HG03354 (cell line): ENCODE measurements around the gene DPP3.
A peak's percentile ranks its signal among the peaks of the same experiment; 100 is the strongest.
"Not testable (repeated sequence)": the region's sequence is repeated elsewhere in the genome, so short reads cannot be mapped to it uniquely, and the experiment has no call there.

Experiments
- ATAC-seq: cut with Tn5 transposase; IDR thresholded peaks from one replicate; pipeline ENCODE4 v1.9.1; 2021; ENCODE audit warnings: mild to moderate bottlenecking; ENCODE audit not compliant: unreplicated experiment, poor library complexity, severe bottlenecking

Gene DPP3

GRCh38 chr11:66529069-66529468, 48.8 kb downstream of the DPP3 start:
- no peak for ATAC-seq

- no peak for ATAC-seq
These were observed 49.4 kb downstream of the DPP3 start for GRCh38 chr11:66529655-66530054.

- ATAC-seq = no peak
These were observed 50.9 kb downstream of the DPP3 start for GRCh38 chr11:66530927-66531709.

GRCh38 chr11:66531841-66532240, 51.6 kb downstream of the DPP3 start:
- no peak for ATAC-seq

GRCh38 chr11:66532784-66533183, 52.5 kb downstream of the DPP3 start:
- no peak for ATAC-seq

GRCh38 chr11:66539170-66539869, 59.1 kb downstream of the DPP3 start:
- ATAC-seq = no peak

GRCh38 chr11:66539870-66540213, 59.6 kb downstream of the DPP3 start:
- no peak for ATAC-seq

GRCh38 chr11:66540598-66540997, 60.4 kb downstream of the DPP3 start:
- ATAC-seq = not testable (repeated sequence)

- ATAC-seq = no peak
These were observed 61.7 kb downstream of the DPP3 start for GRCh38 chr11:66541892-66542291.

GRCh38 chr11:66542362-66542761, 62.1 kb downstream of the DPP3 start:
- ATAC-seq = no peak

- no peak for ATAC-seq
These were observed 63.3 kb downstream of the DPP3 start for GRCh38 chr11:66543263-66544107.

- not testable (repeated sequence) for ATAC-seq
These were observed 64.7 kb downstream of the DPP3 start for GRCh38 chr11:66544952-66545351.

- peak; percentile 92 for ATAC-seq
These were observed 65.6 kb downstream of the DPP3 start, which contains the start of gene ZDHHC24 for GRCh38 chr11:66545701-66546367. TSS of gene ZDHHC24 (minus strand) at chr11:66546048. CDS start at chr11:66546003, 45 bp downstream.

- no peak for ATAC-seq
These were observed 66.2 kb downstream of the DPP3 start, which contains the start of gene ACTN3 for GRCh38 chr11:66546368-66546965. TSS of gene ACTN3 (plus strand) at chr11:66546903. CDS start at chr11:66546938, 35 bp downstream.

GRCh38 chr11:66546966-66547661, 66.9 kb downstream of the DPP3 start:
- ATAC-seq = no peak

- ATAC-seq = no peak
These were observed 67.4 kb downstream of the DPP3 start for GRCh38 chr11:66547662-66548009.

GRCh38 chr11:66548041-66548440, 67.8 kb downstream of the DPP3 start:
- no peak for ATAC-seq

GRCh38 chr11:66548774-66549630, 68.8 kb downstream of the DPP3 start:
- no peak for ATAC-seq
